ENCODE measurements around the gene SLC25A44.

The SLC25A44 gene

GRCh38 chr1:156245451-156246232 lies 51.7 kb downstream of the SLC25A44 start:
- DNase-seq (ENCODE audit: low read depth), result no peak
- no peak for TF ChIP-seq CTCF (IDR thresholded peaks at IDR 0.05; ENCODE audit: control insufficient read depth, insufficient read depth, low read depth, low read length, missing control alignments)
- H3K4me3 ChIP-seq (ENCODE audit: control insufficient read depth, low read depth, low read length), result no peak overlapping the region

- TF ChIP-seq CTCF (IDR thresholded peaks at IDR 0.05; ENCODE audit: control insufficient read depth, insufficient read depth, low read depth, low read length, missing control alignments), result no peak
- no peak for DNase-seq (ENCODE audit: low read depth)
- no peak overlapping the region for H3K4me3 ChIP-seq (ENCODE audit: control insufficient read depth, low read depth, low read length)
Measured at GRCh38 chr1:156246241-156246780, 52.4 kb downstream of the SLC25A44 start.

- H3K4me3 ChIP-seq (ENCODE audit: control insufficient read depth, low read depth, low read length), result no peak overlapping the region
- no peak for TF ChIP-seq CTCF (IDR thresholded peaks at IDR 0.05; ENCODE audit: control insufficient read depth, insufficient read depth, low read depth, low read length, missing control alignments)
- no peak for DNase-seq (ENCODE audit: low read depth)
Measured at GRCh38 chr1:156246781-156247459, 53.0 kb downstream of the SLC25A44 start.

- no peak within 1 kb of the TSS for H3K4me3 ChIP-seq (ENCODE audit: control insufficient read depth, low read depth, low read length)
- no peak for TF ChIP-seq CTCF (IDR thresholded peaks at IDR 0.05; ENCODE audit: control insufficient read depth, insufficient read depth, low read depth, low read length, missing control alignments)
- DNase-seq (ENCODE audit: low read depth), result no peak
Measured at GRCh38 chr1:156247460-156248322, 53.8 kb downstream of the SLC25A44 start, which contains the start of gene PAQR6. Gene PAQR6, minus strand, starts transcription at chr1:156248056. Its CDS starts 1,325 bp downstream, at chr1:156246731.

GRCh38 chr1:156248323-156248683 lies 54.4 kb downstream of the SLC25A44 start:
- no peak for DNase-seq (ENCODE audit: low read depth)
- TF ChIP-seq CTCF (IDR thresholded peaks at IDR 0.05; ENCODE audit: control insufficient read depth, insufficient read depth, low read depth, low read length, missing control alignments), result no peak
- no peak overlapping the region for H3K4me3 ChIP-seq (ENCODE audit: control insufficient read depth, low read depth, low read length)

GRCh38 chr1:156249593-156249992 lies 55.7 kb downstream of the SLC25A44 start:
- no peak for TF ChIP-seq CTCF (IDR thresholded peaks at IDR 0.05; ENCODE audit: control insufficient read depth, insufficient read depth, low read depth, low read length, missing control alignments)
- no peak for DNase-seq (ENCODE audit: low read depth)

More at GRCh38 chr1:156249593-156249992, 55.7 kb downstream of the SLC25A44 start:
- no peak overlapping the region for H3K4me3 ChIP-seq (ENCODE audit: control insufficient read depth, low read depth, low read length)

Data from AG09309 (cell line).